ENCODE measurements around the gene C1QTNF6. TPM values are rescaled to one million over a fixed set of nuclear protein-coding genes. Genes with fewer than 3 reads are reported as not detected.

C1QTNF6 gene
- total and polyA plus RNA-seq, 4 experiments from 2014 or later: 0.49 to 24.8 (median 12.0) TPM

GRCh38 chr22:37211075-37211865 lies 23.2 kb upstream of the C1QTNF6 start:
- H3K9me3 ChIP-seq (ENCODE audit: control insufficient read depth in 1 of 2, low read length in 2 of 2): no peaks in the 10 kb centered on the region
- ChIA-PET CTCF (ENCODE audit: partially characterized antibody) (interaction anchor here (0.6 to 3.3 kb wide), 5 partner anchors 12 to 380 kb away, joined by 3 to 16 read pairs (median 3); no protein-coding TSS in a partner anchor), POLR2A (ENCODE audit: partially characterized antibody) (interaction anchor here (1.1 to 4.4 kb wide), 2 partner anchors 12 to 31 kb away, joined by 4 to 22 read pairs; no protein-coding TSS in a partner anchor)
- H3K4me3 ChIP-seq (ENCODE audit: low read length in 2 of 2): no peak overlapping the region
- no peaks in the 10 kb centered on the region for H3K36me3 ChIP-seq (ENCODE audit: insufficient read depth, low read length)
- Mint-ChIP-seq H3K9me3 (no peaks in the 10 kb centered on the region), H3K4me3 (no peak overlapping the region), H3K4me1 (peaks cover 10 to 20% (median 12%) of the 10 kb centered on the region in 4 donors), H3K27me3 (no peaks in the 10 kb centered on the region), H3K36me3 (peaks cover 0 to 2% of the 10 kb centered on the region in 2 donors), H3K27ac (peak overlapping the region in 1 of 7 donors; percentile 12)
- no peak for DNase-seq
- peaks cover 14% of the 10 kb centered on the region for H3K4me1 ChIP-seq (ENCODE audit: insufficient read depth, low read length)
- H3K27ac ChIP-seq (ENCODE audit: low read depth, low read length): no peak overlapping the region
- no peaks in the 10 kb centered on the region for H3K27me3 ChIP-seq (ENCODE audit: insufficient read depth, low read length)
- intact Hi-C loops (cut with micrococcal nuclease): no loop called here

DNA sequence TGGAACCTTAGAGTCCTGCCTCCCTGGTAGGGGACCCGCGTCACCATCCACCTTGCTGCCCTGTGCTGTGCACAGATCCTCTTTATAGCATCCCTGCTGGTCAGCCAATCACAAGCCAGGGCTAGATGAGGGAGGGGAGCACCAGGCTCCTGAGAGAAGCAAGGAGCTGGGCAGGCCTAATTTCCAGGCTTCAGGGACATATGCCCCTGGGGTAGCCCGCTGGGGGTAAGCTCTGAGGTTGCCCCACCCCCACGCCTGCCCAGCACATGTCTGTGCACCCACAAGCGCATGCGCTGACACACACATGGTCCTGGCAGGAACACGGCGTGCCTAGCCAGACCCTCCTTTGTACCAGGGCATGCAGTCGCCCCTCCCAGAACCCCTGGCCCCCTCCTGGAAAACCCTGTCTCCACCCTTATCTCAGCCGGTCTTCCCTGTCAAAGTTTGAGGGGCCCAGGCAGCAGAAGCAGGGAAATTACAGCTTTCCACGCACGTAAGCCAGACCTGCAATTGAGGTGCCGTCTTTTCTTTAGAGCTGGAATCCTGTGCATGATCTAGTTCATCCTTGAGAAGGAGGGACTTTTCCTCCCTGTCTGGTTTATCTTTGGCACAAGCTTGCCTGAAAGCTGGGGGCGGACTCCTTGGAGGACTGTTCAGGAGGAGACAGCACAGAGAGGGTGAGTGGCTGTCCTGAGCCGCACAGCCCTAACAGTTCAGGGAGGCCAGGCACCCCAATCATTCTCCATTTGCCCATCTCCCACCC lies 22.2 kb upstream of the C1QTNF6 start:
- no peaks in the 10 kb centered on the region for H3K27me3 ChIP-seq (ENCODE audit: insufficient read depth, low read length)
- Mint-ChIP-seq H3K4me1 (peaks cover 8 to 17% (median 11%) of the 10 kb centered on the region in 4 donors), H3K9me3 (no peaks in the 10 kb centered on the region), H3K36me3 (peaks cover 0 to 2% of the 10 kb centered on the region in 2 donors), H3K27me3 (no peaks in the 10 kb centered on the region), H3K4me3 (no peak overlapping the region), H3K27ac (peak overlapping the region in 1 of 7 donors; percentile 53)
- no peaks in the 10 kb centered on the region for H3K9me3 ChIP-seq (ENCODE audit: control insufficient read depth in 1 of 2, low read length in 2 of 2)
- ChIA-PET CTCF (ENCODE audit: partially characterized antibody) (interaction anchor here (1.0 to 3.3 kb wide), 6 partner anchors 9 to 186 kb away, joined by 3 to 16 read pairs (median 3); no protein-coding TSS in a partner anchor), POLR2A (ENCODE audit: partially characterized antibody) (interaction anchor here (1.0 to 4.4 kb wide), 3 partner anchors 11 to 32 kb away, joined by 3 to 22 read pairs (median 4); no protein-coding TSS in a partner anchor)
- no peaks in the 10 kb centered on the region for H3K36me3 ChIP-seq (ENCODE audit: insufficient read depth, low read length)
- intact Hi-C loops (cut with micrococcal nuclease): no loop called here
- DNase-seq: no peak
- no peak overlapping the region for H3K4me3 ChIP-seq (ENCODE audit: low read length in 2 of 2)
- peaks cover 14% of the 10 kb centered on the region for H3K4me1 ChIP-seq (ENCODE audit: insufficient read depth, low read length)
- no peak overlapping the region for H3K27ac ChIP-seq (ENCODE audit: low read depth, low read length)

DNA sequence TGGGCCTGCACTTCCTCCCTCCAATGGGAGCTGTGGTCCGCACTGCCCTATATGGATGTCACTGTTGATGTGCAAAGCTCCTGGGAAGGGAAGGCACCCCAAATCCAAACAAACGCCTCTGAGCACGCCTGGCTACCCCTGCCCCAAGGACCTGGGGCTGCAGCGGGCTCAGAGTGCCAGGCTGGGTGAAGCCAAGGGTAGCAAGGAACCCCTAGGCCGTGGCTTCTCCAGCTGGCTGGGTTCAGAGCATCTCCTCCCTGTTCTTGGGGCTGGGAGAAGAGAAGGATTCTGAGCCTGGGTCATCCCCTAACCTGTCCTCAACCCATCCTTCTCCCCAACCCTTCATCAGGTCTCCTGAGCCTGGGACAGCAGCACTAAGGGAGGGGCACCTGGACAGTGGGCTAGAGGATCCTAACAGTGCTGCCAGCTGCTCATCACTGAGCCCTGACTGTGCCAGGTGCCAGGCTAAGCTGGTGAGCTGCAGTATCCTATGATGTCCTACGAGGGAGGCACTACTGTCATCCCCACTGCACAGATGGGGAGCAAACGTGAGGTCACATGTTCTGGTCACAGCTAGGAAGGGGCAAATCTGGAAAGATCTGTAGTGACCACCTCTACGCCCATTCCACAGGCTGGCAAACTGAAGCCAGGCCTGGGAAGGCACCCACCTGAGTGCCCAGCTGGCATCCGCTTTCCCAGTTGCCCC lies 21.2 kb upstream of the C1QTNF6 start:
- H3K4me1 ChIP-seq (ENCODE audit: insufficient read depth, low read length): peaks cover 14% of the 10 kb centered on the region

DNA sequence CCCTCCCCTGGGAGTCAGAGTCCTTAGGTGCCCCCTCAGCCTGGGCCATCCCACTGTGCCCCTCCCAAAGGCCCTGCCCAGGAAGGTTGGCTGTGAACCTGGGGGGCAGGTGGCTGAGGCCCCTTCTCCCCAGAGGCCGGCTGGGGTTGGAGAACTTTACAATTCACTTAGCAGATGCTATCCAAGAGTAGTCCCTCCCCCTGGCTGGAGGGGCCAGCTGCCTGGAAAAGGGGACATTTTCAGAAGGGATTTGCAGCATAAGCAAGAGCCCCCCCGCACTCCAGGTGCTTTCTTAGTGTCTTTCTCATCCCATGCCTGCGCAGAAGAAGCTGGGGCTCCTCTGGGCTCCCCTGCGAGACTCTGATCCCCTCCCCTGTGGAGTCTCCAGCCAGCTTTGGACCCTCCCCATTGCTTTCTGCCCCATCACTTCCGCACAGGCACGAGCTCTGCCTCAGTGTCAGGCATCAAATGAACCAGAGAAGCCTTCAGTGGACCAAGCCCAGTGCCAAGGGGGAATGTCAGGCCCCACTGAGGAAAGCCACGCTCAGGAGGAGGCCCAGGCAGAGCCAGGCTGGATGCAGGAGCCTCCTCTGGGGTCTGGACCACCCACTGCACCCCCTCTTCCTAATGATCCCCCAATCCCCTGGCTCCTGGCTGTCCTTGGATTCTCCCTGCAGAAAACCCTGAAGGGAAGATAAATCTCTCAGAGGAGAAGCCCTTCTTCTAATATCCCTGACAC lies 20.5 kb upstream of the C1QTNF6 start:
- Histone ChIP-seq H3K9me3 (ENCODE audit: control insufficient read depth in 1 of 2, low read length in 2 of 2) (no peaks in the 10 kb centered on the region), H3K36me3 (ENCODE audit: insufficient read depth, low read length) (no peaks in the 10 kb centered on the region), H3K4me3 (ENCODE audit: low read length in 2 of 2) (no peak overlapping the region), H3K27me3 (ENCODE audit: insufficient read depth, low read length) (no peaks in the 10 kb centered on the region), H3K4me1 (ENCODE audit: insufficient read depth, low read length) (peaks cover 14% of the 10 kb centered on the region), H3K27ac (ENCODE audit: low read depth, low read length) (no peak overlapping the region)
- no peak for DNase-seq
- no peaks in the 10 kb centered on the region for H3K27me3 Mint-ChIP-seq
- H3K36me3 Mint-ChIP-seq: no peaks in the 10 kb centered on the region
- ChIA-PET POLR2A (ENCODE audit: partially characterized antibody) (interaction anchor here (0.9 to 4.4 kb wide), 5 partner anchors 10 to 36 kb away, joined by 3 to 22 read pairs (median 3); partner anchors contain the start of gene RAC2), CTCF (ENCODE audit: partially characterized antibody) (interaction anchor here (0.9 to 3.3 kb wide), 2 partner anchors 9 to 52 kb away, joined by 3 to 16 read pairs; no protein-coding TSS in a partner anchor)
- peak overlapping the region in 1 of 8 donors; percentile 43 for H3K4me3 Mint-ChIP-seq
- intact Hi-C loops (cut with micrococcal nuclease): no loop called here
- H3K27ac Mint-ChIP-seq: peak overlapping the region in 6 of 7 donors; percentile 34 to 85 (median 45)
- H3K9me3 Mint-ChIP-seq: no peaks in the 10 kb centered on the region
- peaks cover 7 to 17% (median 11%) of the 10 kb centered on the region in 4 donors for H3K4me1 Mint-ChIP-seq

More for the DNA sequence above, 21.2 kb upstream of the C1QTNF6 start:
- H3K27ac ChIP-seq (ENCODE audit: low read depth, low read length): no peak overlapping the region
- no peak for DNase-seq
- no peaks in the 10 kb centered on the region for H3K9me3 Mint-ChIP-seq
- POLR2A ChIA-PET (ENCODE audit: partially characterized antibody): interaction anchor here (1.0 to 4.4 kb wide), 5 partner anchors 10 to 35 kb away, joined by 3 to 22 read pairs (median 3); partner anchors contain the start of gene RAC2
- CTCF ChIA-PET (ENCODE audit: partially characterized antibody): interaction anchor here (0.9 to 3.3 kb wide), 3 partner anchors 10 to 51 kb away, joined by 3 to 16 read pairs (median 10); no protein-coding TSS in a partner anchor
- H3K27me3 ChIP-seq (ENCODE audit: insufficient read depth, low read length): no peaks in the 10 kb centered on the region
- intact Hi-C loops (cut with micrococcal nuclease): no loop called here
- H3K27me3 Mint-ChIP-seq: no peaks in the 10 kb centered on the region
- no peaks in the 10 kb centered on the region for H3K36me3 Mint-ChIP-seq
- peak overlapping the region in 3 of 7 donors; percentile 34 to 68 (median 67) for H3K27ac Mint-ChIP-seq
- no peak overlapping the region for H3K4me3 ChIP-seq (ENCODE audit: low read length in 2 of 2)
- H3K36me3 ChIP-seq (ENCODE audit: insufficient read depth, low read length): no peaks in the 10 kb centered on the region
- peaks cover 7 to 17% (median 11%) of the 10 kb centered on the region in 4 donors for H3K4me1 Mint-ChIP-seq
- H3K9me3 ChIP-seq (ENCODE audit: control insufficient read depth in 1 of 2, low read length in 2 of 2): no peaks in the 10 kb centered on the region
- H3K4me3 Mint-ChIP-seq: no peak overlapping the region

GRCh38 chr22:37207981-37208380 lies 19.9 kb upstream of the C1QTNF6 start:
- H3K27ac Mint-ChIP-seq: peak overlapping the region in 4 of 7 donors; percentile 23 to 85 (median 60)
- no peaks in the 10 kb centered on the region for H3K9me3 Mint-ChIP-seq
- CTCF ChIA-PET (ENCODE audit: partially characterized antibody): interaction anchor here (1.7 kb wide), 1 partner anchor 52 kb away, joined by 9 read pairs; no protein-coding TSS in a partner anchor
- intact Hi-C loops (cut with micrococcal nuclease): no loop called here
- Histone ChIP-seq H3K9me3 (ENCODE audit: control insufficient read depth in 1 of 2, low read length in 2 of 2) (no peaks in the 10 kb centered on the region), H3K4me1 (ENCODE audit: insufficient read depth, low read length) (peaks cover 14% of the 10 kb centered on the region), H3K36me3 (ENCODE audit: insufficient read depth, low read length) (no peaks in the 10 kb centered on the region), H3K27me3 (ENCODE audit: insufficient read depth, low read length) (no peaks in the 10 kb centered on the region), H3K4me3 (ENCODE audit: low read length in 2 of 2) (no peak overlapping the region), H3K27ac (ENCODE audit: low read depth, low read length) (no peak overlapping the region)
- H3K4me1 Mint-ChIP-seq: peaks cover 7 to 17% (median 11%) of the 10 kb centered on the region in 4 donors
- no peak for DNase-seq
- peak overlapping the region in 3 of 8 donors; percentile 25 to 43 (median 26) for H3K4me3 Mint-ChIP-seq
- H3K27me3 Mint-ChIP-seq: no peaks in the 10 kb centered on the region
- H3K36me3 Mint-ChIP-seq: no peaks in the 10 kb centered on the region
- POLR2A ChIA-PET (ENCODE audit: partially characterized antibody): interaction anchor here (0.9 to 4.4 kb wide), 4 partner anchors 9 to 24 kb away, joined by 3 to 22 read pairs (median 12); no protein-coding TSS in a partner anchor

Measured in CD4-positive, alpha-beta memory T cell (primary cell).